ENCODE measurements around the gene MYO1H. TPM values are rescaled to one million over a fixed set of nuclear protein-coding genes. Genes with fewer than 3 reads are reported as not detected.

The MYO1H gene
- total RNA-seq, 1 donor = not detected

- H3K27ac ChIP-seq (ENCODE audit: low read depth, low read length) = no peak overlapping the region
- H3K27me3 ChIP-seq (ENCODE audit: insufficient read depth, low read length) = peaks cover 5% of the 10 kb centered on the region
- H2AFZ ChIP-seq (ENCODE audit: low read length) = no peak overlapping the region
- H3K4me2 ChIP-seq (ENCODE audit: insufficient read depth, low read length) = no peak overlapping the region
- no peaks in the 10 kb centered on the region for H3K79me2 ChIP-seq (ENCODE audit: insufficient read depth, low read length)
- no peak for DNase-seq (ENCODE audit: insufficient read length, low spot score, missing footprints)
- no peaks in the 10 kb centered on the region for H3K36me3 ChIP-seq (ENCODE audit: insufficient read depth, low read length)
- TF ChIP-seq, protein P1, sequence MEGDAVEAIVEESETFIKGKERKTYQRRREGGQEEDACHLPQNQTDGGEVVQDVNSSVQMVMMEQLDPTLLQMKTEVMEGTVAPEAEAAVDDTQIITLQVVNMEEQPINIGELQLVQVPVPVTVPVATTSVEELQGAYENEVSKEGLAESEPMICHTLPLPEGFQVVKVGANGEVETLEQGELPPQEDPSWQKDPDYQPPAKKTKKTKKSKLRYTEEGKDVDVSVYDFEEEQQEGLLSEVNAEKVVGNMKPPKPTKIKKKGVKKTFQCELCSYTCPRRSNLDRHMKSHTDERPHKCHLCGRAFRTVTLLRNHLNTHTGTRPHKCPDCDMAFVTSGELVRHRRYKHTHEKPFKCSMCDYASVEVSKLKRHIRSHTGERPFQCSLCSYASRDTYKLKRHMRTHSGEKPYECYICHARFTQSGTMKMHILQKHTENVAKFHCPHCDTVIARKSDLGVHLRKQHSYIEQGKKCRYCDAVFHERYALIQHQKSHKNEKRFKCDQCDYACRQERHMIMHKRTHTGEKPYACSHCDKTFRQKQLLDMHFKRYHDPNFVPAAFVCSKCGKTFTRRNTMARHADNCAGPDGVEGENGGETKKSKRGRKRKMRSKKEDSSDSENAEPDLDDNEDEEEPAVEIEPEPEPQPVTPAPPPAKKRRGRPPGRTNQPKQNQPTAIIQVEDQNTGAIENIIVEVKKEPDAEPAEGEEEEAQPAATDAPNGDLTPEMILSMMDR (IDR thresholded peaks at IDR 0.05; ENCODE audit: extremely low read depth, low read depth, low read length) = no peak
- no peaks in the 10 kb centered on the region for H3K4me1 ChIP-seq (ENCODE audit: insufficient read depth, low read length)
- no peaks in the 10 kb centered on the region for H4K20me1 ChIP-seq (ENCODE audit: insufficient read depth, low read length)
- no peak overlapping the region for H3K4me3 ChIP-seq (ENCODE audit: insufficient read depth, low read length)
- no peaks in the 10 kb centered on the region for H3K9me3 ChIP-seq (ENCODE audit: low read depth, low read length)
Observed at GRCh38 chr12:109346920-109347319, 780 bp upstream of the MYO1H start.

DNA sequence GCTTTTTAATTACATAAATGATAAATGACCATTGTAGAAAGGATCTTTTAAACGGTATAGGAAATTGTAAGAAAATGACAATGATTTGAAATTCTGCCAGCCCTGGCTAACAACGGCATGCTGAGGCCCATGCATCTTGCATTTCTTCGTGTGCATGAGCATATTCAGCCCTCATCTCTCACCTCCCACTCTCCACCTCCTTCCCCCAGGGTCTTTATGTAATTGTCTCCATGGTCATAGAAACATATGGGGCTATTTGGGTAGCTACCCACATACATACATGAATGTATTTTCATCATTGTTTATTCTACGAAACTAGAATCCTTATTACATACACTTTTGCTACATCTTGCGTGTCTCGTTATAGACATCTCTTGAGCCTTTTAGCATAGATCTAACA lies 4.5 kb downstream of the MYO1H start:
- Histone ChIP-seq H3K27me3 (ENCODE audit: insufficient read depth, low read length) (peaks cover 9% of the 10 kb centered on the region), H2AFZ (ENCODE audit: low read length) (no peak overlapping the region), H3K9me3 (ENCODE audit: low read depth, low read length) (no peaks in the 10 kb centered on the region), H3K79me2 (ENCODE audit: insufficient read depth, low read length) (no peaks in the 10 kb centered on the region), H3K4me3 (ENCODE audit: insufficient read depth, low read length) (no peak overlapping the region), H3K4me1 (ENCODE audit: insufficient read depth, low read length) (no peaks in the 10 kb centered on the region), H3K27ac (ENCODE audit: low read depth, low read length) (no peak overlapping the region), H3K4me2 (ENCODE audit: insufficient read depth, low read length) (no peak overlapping the region), H3K36me3 (ENCODE audit: insufficient read depth, low read length) (no peaks in the 10 kb centered on the region), H4K20me1 (ENCODE audit: insufficient read depth, low read length) (no peaks in the 10 kb centered on the region)
- TF ChIP-seq, protein P1 (IDR thresholded peaks at IDR 0.05; ENCODE audit: extremely low read depth, low read depth, low read length) = no peak
- no peak for DNase-seq (ENCODE audit: insufficient read length, low spot score, missing footprints)

DNA sequence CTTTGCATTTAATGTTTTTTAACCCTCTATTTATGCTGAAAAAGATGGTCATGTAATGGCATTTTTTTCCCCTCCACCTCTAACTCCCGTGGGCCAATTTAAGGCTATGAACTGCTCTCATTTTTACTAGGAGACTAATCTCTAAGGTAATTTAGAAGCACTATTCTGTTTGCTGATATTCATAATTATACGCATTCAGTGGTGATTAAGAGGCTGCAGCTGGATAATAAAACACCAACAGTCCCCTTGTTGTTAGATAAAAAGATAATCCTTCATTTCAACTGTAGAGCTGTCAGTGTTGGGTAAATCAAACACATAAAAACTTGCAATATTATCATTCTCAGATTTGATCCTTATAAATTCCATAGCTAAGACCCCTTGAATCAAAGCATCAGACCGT lies 8.9 kb downstream of the MYO1H start:
- H3K27me3 ChIP-seq (ENCODE audit: insufficient read depth, low read length) = peaks cover 7% of the 10 kb centered on the region
- H3K4me1 ChIP-seq (ENCODE audit: insufficient read depth, low read length) = no peaks in the 10 kb centered on the region
- H2AFZ ChIP-seq (ENCODE audit: low read length) = no peak overlapping the region
- H3K79me2 ChIP-seq (ENCODE audit: insufficient read depth, low read length) = no peaks in the 10 kb centered on the region
- no peak overlapping the region for H3K4me2 ChIP-seq (ENCODE audit: insufficient read depth, low read length)
- DNase-seq (ENCODE audit: insufficient read length, low spot score, missing footprints) = no peak
- no peaks in the 10 kb centered on the region for H3K36me3 ChIP-seq (ENCODE audit: insufficient read depth, low read length)
- H3K27ac ChIP-seq (ENCODE audit: low read depth, low read length) = no peak overlapping the region
- no peak overlapping the region for H3K4me3 ChIP-seq (ENCODE audit: insufficient read depth, low read length)
- TF ChIP-seq, protein P1 (IDR thresholded peaks at IDR 0.05; ENCODE audit: extremely low read depth, low read depth, low read length) = no peak
- H3K9me3 ChIP-seq (ENCODE audit: low read depth, low read length) = no peaks in the 10 kb centered on the region
- no peaks in the 10 kb centered on the region for H4K20me1 ChIP-seq (ENCODE audit: insufficient read depth, low read length)

DNA sequence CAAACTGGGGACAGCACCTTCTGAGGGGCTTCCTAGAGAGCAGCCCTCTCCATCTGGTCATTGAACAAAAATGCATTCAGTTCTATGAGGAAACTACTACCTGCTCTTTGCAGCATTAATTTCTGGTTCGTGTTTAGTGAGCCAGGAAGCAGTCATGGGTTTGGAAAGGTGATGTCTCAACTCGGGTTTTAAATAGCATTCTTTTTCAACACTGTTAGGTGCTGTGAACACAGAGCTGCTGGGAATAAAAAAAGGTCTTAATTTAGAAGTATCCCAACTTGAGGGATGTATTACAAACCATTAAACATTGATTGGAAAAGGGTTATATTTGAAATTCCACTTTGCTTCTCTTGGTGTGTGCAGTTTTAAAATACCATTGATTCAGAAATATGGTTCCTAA lies 9.3 kb downstream of the MYO1H start:
- Histone ChIP-seq H3K4me1 (ENCODE audit: insufficient read depth, low read length) (no peaks in the 10 kb centered on the region), H4K20me1 (ENCODE audit: insufficient read depth, low read length) (no peaks in the 10 kb centered on the region), H2AFZ (ENCODE audit: low read length) (no peak overlapping the region), H3K27ac (ENCODE audit: low read depth, low read length) (no peak overlapping the region), H3K79me2 (ENCODE audit: insufficient read depth, low read length) (no peaks in the 10 kb centered on the region), H3K36me3 (ENCODE audit: insufficient read depth, low read length) (no peaks in the 10 kb centered on the region), H3K4me2 (ENCODE audit: insufficient read depth, low read length) (no peak overlapping the region), H3K4me3 (ENCODE audit: insufficient read depth, low read length) (no peak overlapping the region), H3K27me3 (ENCODE audit: insufficient read depth, low read length) (peaks cover 7% of the 10 kb centered on the region), H3K9me3 (ENCODE audit: low read depth, low read length) (no peaks in the 10 kb centered on the region)
- DNase-seq (ENCODE audit: insufficient read length, low spot score, missing footprints) = no peak
- TF ChIP-seq, protein P1 (IDR thresholded peaks at IDR 0.05; ENCODE audit: extremely low read depth, low read depth, low read length) = no peak
